Skeletal muscle tissue (tissue), 4 donors: ENCODE data around the gene SORBS1. TPM values are rescaled to one million over a fixed set of nuclear protein-coding genes. Genes with fewer than 3 reads are reported as not detected.
A peak's percentile ranks its signal among the peaks of the same experiment; 100 is the strongest.

Experiments
- H3K27ac ChIP-seq: one replicate; pipeline ENCODE4 v1.7.0; 2013; ENCODE audit warnings: mild to moderate bottlenecking, low read depth, low read length, inconsistent platforms
- H3K27me3 ChIP-seq, 3 donors: one replicate each; pipeline ENCODE4 v1.7.0; 2013; ENCODE audit warnings: low read length in 3 of 3; ENCODE audit not compliant: control insufficient read depth in 3 of 3, insufficient read depth in 3 of 3
- H3K36me3 ChIP-seq, 3 donors: one replicate each; pipeline ENCODE4 v1.7.0; 2013; ENCODE audit warnings: low read length in 3 of 3; ENCODE audit not compliant: control insufficient read depth in 3 of 3, insufficient read depth in 3 of 3
- H3K4me1 ChIP-seq, 3 donors: one replicate each; pipeline ENCODE4 v1.7.0; 2013; ENCODE audit warnings: low read length in 3 of 3, mild to moderate bottlenecking in 3 of 3; ENCODE audit not compliant: control insufficient read depth in 3 of 3, insufficient read depth in 3 of 3
- H3K4me3 ChIP-seq, 3 donors: one replicate each; pipeline ENCODE4 v1.7.0; 2013; ENCODE audit warnings: low read length in 3 of 3
- H3K9ac ChIP-seq, 3 donors: one replicate each; pipeline ENCODE4 v1.7.0; 2013; ENCODE audit warnings: low read length in 3 of 3, mild to moderate bottlenecking in 3 of 3, moderate library complexity in 2 of 3, low read depth in 1 of 3
- H3K9me3 ChIP-seq, 3 donors: one replicate each; pipeline ENCODE4 v1.7.0; 2013; ENCODE audit warnings: low read length in 3 of 3; ENCODE audit not compliant: control insufficient read depth in 3 of 3
- total RNA-seq: library from RNA; depleted of rRNA; stranded (reverse); fragments of >200 nt; gene quantifications from one replicate; pipeline ENCODE4 v1.2.3, GENCODE V29; 2014
- donor health status: Osteomylitis.

SORBS1 gene
- total RNA-seq, 1 donor from 2014 or later: 66.8 TPM

DNA sequence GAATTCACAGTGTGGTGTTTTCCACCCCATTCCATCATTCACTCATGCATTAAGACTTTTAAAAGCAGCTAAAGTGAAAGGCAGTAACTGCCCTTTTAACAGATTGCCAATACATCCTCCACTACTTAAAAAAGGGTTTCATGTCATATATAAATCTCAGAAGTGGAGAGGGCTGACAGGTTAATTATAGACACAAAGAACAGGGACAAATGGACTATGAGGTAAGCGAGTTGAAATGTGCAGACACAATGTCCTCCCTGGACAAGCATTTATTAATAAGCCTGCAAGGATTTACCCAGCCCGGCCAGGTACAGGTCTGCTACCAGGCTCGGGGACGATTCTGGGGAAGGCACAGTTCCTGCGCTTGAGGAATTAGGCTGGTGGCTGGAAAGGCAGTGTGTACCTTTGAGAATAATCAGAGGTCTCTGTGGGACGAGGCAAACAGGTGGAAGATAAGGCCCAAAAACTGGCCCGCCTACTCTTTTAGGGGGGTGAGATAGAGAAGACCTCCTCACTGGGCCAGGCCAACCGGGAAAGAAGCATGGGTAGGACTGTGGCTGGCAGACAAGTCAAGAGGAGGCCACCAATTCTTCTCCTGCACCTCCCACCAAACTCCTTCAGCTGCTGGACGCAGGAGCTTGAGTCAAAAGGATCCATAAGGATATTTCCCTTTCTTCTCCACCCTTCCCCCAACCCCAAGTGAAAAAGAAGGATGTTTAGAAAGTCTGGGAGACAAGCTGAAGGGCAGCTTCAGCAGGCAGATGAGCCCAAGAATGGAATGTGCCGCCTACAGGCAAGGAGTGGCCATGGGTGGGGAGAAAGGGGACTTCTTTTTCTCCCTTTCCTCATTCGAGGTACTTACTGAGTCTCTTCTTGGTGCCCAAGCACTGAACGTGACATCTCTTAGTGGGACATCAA, 271.9 kb downstream of the SORBS1 start:
- Histone ChIP-seq H3K27ac (peak overlapping the region; percentile 80), H3K4me3 (peak overlapping the region; percentile 68 to 88 (median 82)), H3K9ac (peak overlapping the region; percentile 77 to 93 (median 90)), H3K4me1 (peaks cover 30 to 37% (median 36%) of the 10 kb centered on the region in 3 donors), H3K36me3 (no peaks in the 10 kb centered on the region), H3K27me3 (peaks cover 0 to 4% (median 0%) of the 10 kb centered on the region in 3 donors), H3K9me3 (no peaks in the 10 kb centered on the region)

DNA sequence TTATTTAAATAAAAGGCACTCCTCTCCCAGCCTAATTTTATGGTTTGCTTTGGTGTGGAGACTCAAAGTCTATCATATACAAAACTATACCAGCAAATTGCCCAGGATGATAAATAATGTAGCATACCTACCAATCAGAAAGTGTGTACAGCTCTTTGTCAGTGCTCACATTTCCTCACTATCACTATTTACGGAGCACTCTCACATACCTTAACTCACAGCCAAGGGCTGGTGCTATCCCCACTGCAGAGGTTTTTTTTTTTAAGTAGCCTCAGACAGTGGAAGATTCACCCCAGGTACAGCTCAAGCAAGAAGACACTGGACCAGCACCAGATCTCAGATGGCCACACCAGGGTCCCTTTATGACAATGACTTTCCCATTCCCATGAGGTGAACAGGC, 272.9 kb downstream of the SORBS1 start:
- Histone ChIP-seq H3K9me3 (no peaks in the 10 kb centered on the region), H3K27ac (peak overlapping the region; percentile 80), H3K36me3 (no peaks in the 10 kb centered on the region), H3K4me1 (peaks cover 30 to 43% (median 39%) of the 10 kb centered on the region in 3 donors), H3K27me3 (peaks cover 0 to 4% (median 0%) of the 10 kb centered on the region in 3 donors), H3K4me3 (peak overlapping the region in 2 of 3 donors; percentile 5 to 23), H3K9ac (peak overlapping the region in 2 of 3 donors; percentile 42 to 93)

DNA sequence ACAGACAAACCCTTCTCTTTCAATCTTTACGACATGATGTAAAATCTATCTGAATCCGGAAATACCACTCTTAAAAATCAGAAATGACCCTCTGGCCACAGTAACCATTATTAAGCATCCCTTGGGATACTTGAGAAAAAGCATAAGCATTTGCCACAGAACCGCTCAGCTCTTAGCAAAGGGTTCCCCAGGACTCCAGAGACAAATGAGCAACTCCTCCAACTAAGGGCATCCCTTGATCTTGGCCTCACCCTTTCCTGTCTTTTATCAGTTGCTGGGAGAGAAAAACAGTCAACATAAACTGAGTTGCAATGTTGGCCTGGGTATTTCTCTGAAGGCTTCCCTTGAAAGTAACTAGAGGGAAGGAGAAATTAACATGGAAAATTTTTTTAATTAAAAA, 273.9 kb downstream of the SORBS1 start:
- H3K4me3 ChIP-seq: peak overlapping the region in 1 of 3 donors; percentile 2
- H3K4me1 ChIP-seq: peaks cover 30 to 44% (median 39%) of the 10 kb centered on the region in 3 donors
- peak overlapping the region in 2 of 3 donors; percentile 15 to 93 for H3K9ac ChIP-seq
- H3K27me3 ChIP-seq: peaks cover 0 to 4% (median 0%) of the 10 kb centered on the region in 3 donors
- H3K9me3 ChIP-seq: no peaks in the 10 kb centered on the region
- peak overlapping the region; percentile 80 for H3K27ac ChIP-seq
- H3K36me3 ChIP-seq: no peaks in the 10 kb centered on the region

DNA sequence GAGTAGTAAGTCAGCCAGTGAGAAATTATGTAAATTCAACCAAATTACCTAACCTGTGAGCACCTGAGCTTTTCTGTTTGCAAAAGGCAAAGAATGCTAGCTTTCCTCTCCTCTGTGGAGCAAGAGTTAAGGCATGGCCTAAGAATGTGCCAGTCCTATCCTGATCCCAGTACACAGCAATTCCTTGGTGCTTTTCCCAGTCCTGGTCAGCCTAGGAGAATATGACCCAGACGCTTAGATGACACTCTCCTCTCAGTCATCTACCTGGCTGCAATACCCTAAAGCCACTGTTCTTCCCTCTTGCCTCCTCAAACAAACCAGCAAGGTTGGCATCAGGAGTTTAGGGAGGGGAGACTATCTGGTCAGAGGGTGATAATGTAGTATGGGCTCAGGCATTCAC, 274.5 kb downstream of the SORBS1 start:
- peak overlapping the region; percentile 31 to 51 (median 33) for H3K4me3 ChIP-seq

DNA sequence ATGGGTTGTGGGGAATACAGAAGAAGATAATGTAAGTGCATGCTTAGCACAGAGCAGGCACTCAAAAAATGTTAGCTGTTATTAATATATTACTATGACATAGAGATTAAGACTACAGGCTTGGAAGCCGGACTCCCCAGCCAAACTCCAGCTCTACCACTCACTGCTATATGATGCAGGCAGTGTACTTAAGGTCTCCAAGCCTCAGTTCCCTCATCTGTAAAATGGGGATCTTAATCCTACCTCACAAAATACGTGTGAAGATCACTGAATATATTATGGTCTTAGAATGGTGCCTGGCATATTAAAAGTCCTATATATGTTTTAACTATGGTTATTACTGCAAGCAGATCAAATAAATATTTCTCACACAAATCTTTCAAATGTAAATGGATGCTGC, 275.6 kb downstream of the SORBS1 start:
- H3K27ac ChIP-seq: no peak overlapping the region
- no peak overlapping the region for H3K4me3 ChIP-seq
- H3K27me3 ChIP-seq: peaks cover 0 to 4% (median 0%) of the 10 kb centered on the region in 3 donors
- H3K9ac ChIP-seq: peak overlapping the region in 1 of 3 donors; percentile 9
- H3K9me3 ChIP-seq: no peaks in the 10 kb centered on the region
- H3K36me3 ChIP-seq: no peaks in the 10 kb centered on the region
- peaks cover 34 to 53% (median 50%) of the 10 kb centered on the region in 3 donors for H3K4me1 ChIP-seq

More for the DNA sequence above, 274.5 kb downstream of the SORBS1 start:
- Histone ChIP-seq H3K9me3 (no peaks in the 10 kb centered on the region), H3K27me3 (peaks cover 0 to 4% (median 0%) of the 10 kb centered on the region in 3 donors), H3K27ac (peak overlapping the region; percentile 80), H3K36me3 (no peaks in the 10 kb centered on the region), H3K4me1 (peaks cover 34 to 47% (median 45%) of the 10 kb centered on the region in 3 donors), H3K9ac (peak overlapping the region in 1 of 3 donors; percentile 34)

DNA sequence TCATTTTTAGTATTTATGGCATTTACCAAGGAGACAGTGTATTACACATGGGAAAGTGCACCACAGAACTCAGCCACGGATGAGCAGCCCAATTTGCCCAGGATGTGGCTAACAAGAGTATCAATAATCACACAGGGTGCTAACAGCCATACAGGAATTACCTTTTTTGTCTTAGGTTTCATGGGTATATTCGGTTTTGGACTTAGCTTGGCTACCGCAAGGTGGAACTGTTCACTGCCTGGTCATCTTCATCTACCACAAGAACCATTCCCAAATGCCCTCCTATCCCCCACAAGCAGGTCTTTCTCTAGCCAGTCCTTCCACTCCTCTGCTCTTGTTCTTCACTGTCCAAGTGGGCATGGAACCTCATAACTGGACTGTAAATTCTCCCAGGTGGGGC, 276.4 kb downstream of the SORBS1 start:
- no peaks in the 10 kb centered on the region for H3K36me3 ChIP-seq
- H3K4me3 ChIP-seq: no peak overlapping the region
- no peak overlapping the region for H3K27ac ChIP-seq
- H3K4me1 ChIP-seq: peaks cover 34 to 53% (median 50%) of the 10 kb centered on the region in 3 donors
- no peaks in the 10 kb centered on the region for H3K9me3 ChIP-seq
- H3K27me3 ChIP-seq: peaks cover 0 to 4% (median 0%) of the 10 kb centered on the region in 3 donors
- peak overlapping the region in 1 of 3 donors; percentile 9 for H3K9ac ChIP-seq

DNA sequence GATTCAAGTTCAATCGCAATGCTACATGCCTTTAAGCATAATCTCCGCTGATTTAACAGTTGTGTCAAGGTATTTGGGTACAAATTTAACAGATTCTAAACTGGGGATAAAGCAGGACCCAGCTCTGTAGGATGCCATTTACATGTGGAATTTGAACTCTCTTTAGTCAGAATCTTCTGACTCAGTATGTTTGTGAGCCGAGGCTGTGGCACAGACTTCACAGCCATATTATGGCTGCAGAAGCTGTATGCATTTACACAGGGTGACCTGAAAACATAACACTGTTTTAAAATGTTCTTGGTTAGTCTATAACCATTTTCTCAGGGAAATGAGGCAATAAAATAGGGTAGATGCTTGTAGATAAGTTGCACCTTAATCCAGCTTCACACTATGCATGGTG, 279.1 kb downstream of the SORBS1 start:
- Histone ChIP-seq H3K9me3 (no peaks in the 10 kb centered on the region), H3K9ac (peak overlapping the region in 1 of 3 donors; percentile 52), H3K4me1 (peaks cover 32 to 61% (median 42%) of the 10 kb centered on the region in 3 donors), H3K36me3 (no peaks in the 10 kb centered on the region), H3K27ac (no peak overlapping the region), H3K27me3 (no peaks in the 10 kb centered on the region), H3K4me3 (no peak overlapping the region)

DNA sequence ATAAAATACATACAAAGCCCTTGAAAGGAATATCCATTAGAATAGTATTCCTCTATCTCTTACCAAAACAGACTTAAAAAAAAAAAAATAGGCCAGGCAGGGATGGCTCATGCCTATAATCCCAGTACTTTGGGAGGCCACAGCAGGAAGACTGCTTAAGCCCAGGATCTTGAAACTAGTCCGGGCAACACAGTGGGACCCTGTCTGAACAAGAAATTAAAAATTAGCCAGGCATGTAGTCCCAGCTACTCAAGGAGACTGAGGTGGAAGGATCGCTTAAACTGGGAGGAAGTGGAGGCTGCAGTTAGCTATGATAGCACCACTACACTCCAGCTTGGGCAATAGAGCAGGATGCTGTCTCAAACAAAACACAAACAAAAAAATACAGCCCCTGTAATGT, 280.0 kb downstream of the SORBS1 start:
- Histone ChIP-seq H3K4me1 (peaks cover 29 to 61% (median 38%) of the 10 kb centered on the region in 3 donors), H3K27me3 (no peaks in the 10 kb centered on the region), H3K9me3 (no peaks in the 10 kb centered on the region), H3K4me3 (no peak overlapping the region), H3K9ac (no peak overlapping the region), H3K27ac (peak overlapping the region; percentile 31), H3K36me3 (no peaks in the 10 kb centered on the region)

DNA sequence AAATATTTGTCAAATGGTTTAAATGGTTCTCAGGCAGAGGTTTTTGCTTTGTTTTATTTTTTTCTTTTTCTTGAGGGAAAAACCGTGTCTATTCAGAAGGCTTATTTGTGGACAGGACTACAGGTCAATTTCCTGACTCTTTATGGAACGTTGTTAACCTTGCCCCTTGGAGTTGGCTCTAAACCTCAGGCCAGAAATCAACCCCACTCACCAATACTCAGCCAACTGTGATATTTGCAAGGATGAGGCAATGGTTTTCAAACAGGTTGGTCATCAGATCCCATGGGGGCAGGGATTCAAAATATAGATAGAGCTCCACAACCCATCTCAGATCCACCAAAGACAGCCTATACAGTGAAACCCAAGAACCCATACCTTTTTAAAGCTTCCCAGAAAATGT, 280.5 kb downstream of the SORBS1 start:
- Histone ChIP-seq H3K4me1 (peaks cover 32 to 60% (median 40%) of the 10 kb centered on the region in 3 donors), H3K4me3 (no peak overlapping the region), H3K9ac (no peak overlapping the region), H3K27me3 (no peaks in the 10 kb centered on the region), H3K27ac (peak overlapping the region; percentile 31), H3K9me3 (no peaks in the 10 kb centered on the region), H3K36me3 (no peaks in the 10 kb centered on the region)
